ENCODE data around the gene CHMP2B.
"Not testable (repeated sequence)": the region's sequence is repeated elsewhere in the genome, so short reads cannot be mapped to it uniquely, and the experiment has no call there.

CHMP2B gene

GRCh38 chr3:87247430-87247773, 20.3 kb downstream of the CHMP2B start:
- peaks cover 68% of the 10 kb centered on the region for H3K36me3 ChIP-seq (ENCODE audit: low read depth)
- TF ChIP-seq CTCF (IDR thresholded peaks at IDR 0.05; ENCODE audit: poor library complexity, severe bottlenecking), result no peak

GRCh38 chr3:87248231-87248630, 21.1 kb downstream of the CHMP2B start:
- H3K27me3 ChIP-seq (ENCODE audit: insufficient read depth, poor library complexity, severe bottlenecking); H3K27ac ChIP-seq (ENCODE audit: poor library complexity, severe bottlenecking); H3K4me3 ChIP-seq (ENCODE audit: severe bottlenecking); H3K9me3 ChIP-seq (ENCODE audit: severe bottlenecking); DNase-seq (ENCODE audit: low spot score); ATAC-seq (ENCODE audit: low read depth): not testable (repeated sequence)
- peaks cover 13% of the 10 kb centered on the region for H3K4me1 ChIP-seq (ENCODE audit: insufficient read depth, poor library complexity, severe bottlenecking)
- H3K36me3 ChIP-seq (ENCODE audit: low read depth), result peaks cover 73% of the 10 kb centered on the region

More at GRCh38 chr3:87247430-87247773, 20.3 kb downstream of the CHMP2B start:
- Histone ChIP-seq H3K4me1 (ENCODE audit: insufficient read depth, poor library complexity, severe bottlenecking) (peaks cover 13% of the 10 kb centered on the region), H3K9me3 (ENCODE audit: severe bottlenecking) (no peaks in the 10 kb centered on the region), H3K4me3 (ENCODE audit: severe bottlenecking) (no peak overlapping the region), H3K27ac (ENCODE audit: poor library complexity, severe bottlenecking) (peak overlapping the region; percentile 29), H3K27me3 (ENCODE audit: insufficient read depth, poor library complexity, severe bottlenecking) (no peaks in the 10 kb centered on the region)
- ATAC-seq (ENCODE audit: low read depth) (no peak), DNase-seq (ENCODE audit: low spot score) (no peak)

GRCh38 chr3:87248831-87249230, 21.7 kb downstream of the CHMP2B start:
- ATAC-seq (ENCODE audit: low read depth), result 0 out of 3 replicates have a peak, but pooled peaks have one; percentile 49
- no peak overlapping the region for H3K27ac ChIP-seq (ENCODE audit: poor library complexity, severe bottlenecking)
- H3K9me3 ChIP-seq (ENCODE audit: severe bottlenecking), result no peaks in the 10 kb centered on the region
- no peak overlapping the region for H3K4me3 ChIP-seq (ENCODE audit: severe bottlenecking)
- peaks cover 79% of the 10 kb centered on the region for H3K36me3 ChIP-seq (ENCODE audit: low read depth)
- H3K27me3 ChIP-seq (ENCODE audit: insufficient read depth, poor library complexity, severe bottlenecking), result no peaks in the 10 kb centered on the region
- no peak for TF ChIP-seq CTCF (IDR thresholded peaks at IDR 0.05; ENCODE audit: poor library complexity, severe bottlenecking)
- peaks cover 13% of the 10 kb centered on the region for H3K4me1 ChIP-seq (ENCODE audit: insufficient read depth, poor library complexity, severe bottlenecking)
- DNase-seq (ENCODE audit: low spot score), result no peak

- ATAC-seq (ENCODE audit: low read depth) (no peak), DNase-seq (ENCODE audit: low spot score) (no peak)
- Histone ChIP-seq H3K9me3 (ENCODE audit: severe bottlenecking) (no peaks in the 10 kb centered on the region), H3K4me3 (ENCODE audit: severe bottlenecking) (no peak overlapping the region), H3K27me3 (ENCODE audit: insufficient read depth, poor library complexity, severe bottlenecking) (no peaks in the 10 kb centered on the region), H3K36me3 (ENCODE audit: low read depth) (peaks cover 82% of the 10 kb centered on the region), H3K4me1 (ENCODE audit: insufficient read depth, poor library complexity, severe bottlenecking) (peaks cover 13% of the 10 kb centered on the region), H3K27ac (ENCODE audit: poor library complexity, severe bottlenecking) (no peak overlapping the region)
- no peak for TF ChIP-seq CTCF (IDR thresholded peaks at IDR 0.05; ENCODE audit: poor library complexity, severe bottlenecking)
Observed at GRCh38 chr3:87250009-87250408, 22.9 kb downstream of the CHMP2B start.

GRCh38 chr3:87260270-87260669, 33.2 kb downstream of the CHMP2B start:
- Histone ChIP-seq H3K27ac (ENCODE audit: poor library complexity, severe bottlenecking) (no peak overlapping the region), H3K36me3 (ENCODE audit: low read depth) (peaks cover 4% of the 10 kb centered on the region), H3K27me3 (ENCODE audit: insufficient read depth, poor library complexity, severe bottlenecking) (no peaks in the 10 kb centered on the region), H3K4me1 (ENCODE audit: insufficient read depth, poor library complexity, severe bottlenecking) (no peaks in the 10 kb centered on the region), H3K9me3 (ENCODE audit: severe bottlenecking) (no peaks in the 10 kb centered on the region), H3K4me3 (ENCODE audit: severe bottlenecking) (no peak overlapping the region)
- 0 out of 3 replicates have a peak, but pooled peaks have one; percentile 35 for ATAC-seq (ENCODE audit: low read depth)
- TF ChIP-seq CTCF (IDR thresholded peaks at IDR 0.05; ENCODE audit: poor library complexity, severe bottlenecking), result peak; percentile 82
- no peak for DNase-seq (ENCODE audit: low spot score)

All from RWPE2 (cell line).